ENCODE measurements around the gene RAB37.

RAB37 gene

DNA sequence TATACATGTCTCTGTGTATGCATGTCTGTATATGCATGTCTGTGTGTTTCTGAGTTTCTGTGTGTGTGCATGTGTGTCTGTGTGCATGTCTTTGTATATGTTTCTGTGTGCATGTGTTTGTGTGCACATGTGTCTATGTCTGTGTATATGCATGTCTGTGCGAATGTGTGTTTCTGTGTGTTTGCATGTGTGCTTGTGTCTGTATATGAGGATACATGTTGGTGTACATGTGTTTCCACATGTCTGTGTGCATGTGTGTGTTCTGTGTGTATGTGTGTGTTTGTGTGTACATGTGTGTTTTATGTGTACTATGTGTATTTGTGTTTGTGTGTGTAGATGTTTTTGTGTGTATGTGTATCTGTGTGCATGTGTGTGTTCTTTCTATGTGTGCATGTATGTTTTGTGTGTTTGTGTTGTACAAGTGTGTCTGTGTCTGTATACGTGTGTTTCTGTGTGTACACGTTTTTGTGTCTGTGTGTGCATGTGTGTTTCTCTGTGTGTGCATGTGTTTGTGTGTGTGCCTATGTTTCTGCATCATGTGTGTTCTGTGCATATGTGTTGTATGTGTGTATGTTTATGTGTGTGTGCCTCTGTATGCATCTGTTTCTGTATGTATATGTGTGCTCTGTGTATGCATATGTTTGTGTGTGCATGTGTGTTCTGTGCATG lies 8.9 kb upstream of the RAB37 start:
- DNase-seq (ENCODE audit: low read depth in 2 of 2) = no peak

- DNase-seq (ENCODE audit: low read depth in 2 of 2) = no peak
These were observed 8.4 kb upstream of the RAB37 start for GRCh38 chr17:74728702-74729075.

DNA sequence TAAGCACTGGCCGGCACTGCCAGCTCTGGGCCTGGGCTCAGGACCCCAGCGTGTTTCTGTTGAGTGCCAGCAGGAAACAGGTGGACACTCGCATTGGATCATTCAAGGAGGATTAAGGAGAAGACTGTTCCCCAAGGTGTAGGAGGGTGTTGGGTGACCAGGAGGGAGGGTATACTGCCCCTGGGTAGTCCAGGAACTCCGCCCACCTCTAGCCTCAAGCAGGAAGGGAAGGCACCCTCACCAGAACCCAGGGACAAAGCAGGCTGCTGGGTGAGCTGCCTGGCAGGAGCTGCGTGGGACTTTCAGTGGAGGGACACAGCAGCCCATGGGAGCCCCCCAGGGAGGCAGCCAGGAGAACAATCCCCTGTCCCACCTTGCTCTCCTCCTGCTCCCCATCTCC lies 7.7 kb upstream of the RAB37 start:
- no peak for DNase-seq (ENCODE audit: low read depth in 2 of 2)

DNA sequence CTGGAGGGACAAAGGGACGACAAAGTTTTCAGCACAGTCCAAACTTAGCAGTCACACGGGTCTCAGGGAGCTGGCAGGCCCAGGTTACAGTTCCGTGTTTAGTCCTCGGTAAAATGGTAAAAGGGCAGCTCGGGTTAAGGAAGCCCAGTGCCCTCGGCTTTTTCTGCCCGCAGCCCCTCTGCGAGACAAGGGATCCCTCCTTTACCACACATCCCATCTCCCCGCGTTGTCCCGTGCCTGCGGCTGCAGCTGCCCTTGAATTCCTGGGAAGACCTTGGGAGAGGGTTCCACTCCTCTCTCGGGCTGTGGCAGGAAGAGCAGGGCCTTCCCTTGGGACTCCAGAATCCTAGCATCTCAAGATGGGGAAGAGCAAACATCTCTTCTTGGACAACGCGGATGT lies 7.2 kb upstream of the RAB37 start:
- DNase-seq (ENCODE audit: low read depth in 2 of 2) = no peak

DNA sequence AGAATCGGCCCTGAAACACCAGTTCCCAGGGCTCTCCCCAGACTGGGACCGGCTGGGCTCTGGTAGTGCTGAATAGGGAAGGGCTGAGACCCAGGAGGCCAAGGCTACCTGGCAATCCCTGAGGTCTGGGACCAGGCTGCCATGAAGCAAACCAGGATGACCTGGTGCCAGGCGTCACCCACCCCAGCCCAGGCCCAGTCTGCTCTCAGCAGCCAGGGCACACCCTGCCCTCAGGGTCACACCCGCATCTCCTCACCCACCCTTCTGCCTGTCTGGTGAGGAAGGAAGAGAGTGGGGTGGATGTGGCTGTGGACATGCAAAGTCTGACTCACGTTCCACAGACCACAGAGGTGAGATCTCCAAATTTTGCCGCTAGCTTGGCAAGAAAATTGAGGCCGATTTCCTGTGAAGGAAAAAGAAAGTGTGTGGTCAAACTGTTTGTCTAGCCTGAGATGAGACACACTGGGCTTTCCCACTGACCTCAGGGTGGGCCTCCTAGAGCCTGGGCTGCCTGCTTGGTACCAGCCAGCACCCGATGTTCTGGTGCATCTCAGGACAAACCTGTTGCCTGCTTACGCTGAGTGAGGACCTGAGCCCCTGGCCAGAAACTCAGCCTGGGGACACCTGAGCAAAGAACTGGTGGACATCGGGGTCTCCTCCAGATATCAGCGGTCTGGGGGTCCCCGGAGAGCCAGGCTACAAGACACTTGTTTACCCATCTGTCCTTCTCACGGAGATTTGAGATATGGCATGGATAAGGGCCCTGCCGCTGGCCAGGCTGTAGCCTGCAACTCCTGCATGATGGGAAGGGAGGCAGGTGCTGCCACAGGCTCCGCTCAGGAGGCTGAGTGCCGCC lies 6.3 kb upstream of the RAB37 start:
- DNase-seq (ENCODE audit: low read depth in 2 of 2) = no peak

DNA sequence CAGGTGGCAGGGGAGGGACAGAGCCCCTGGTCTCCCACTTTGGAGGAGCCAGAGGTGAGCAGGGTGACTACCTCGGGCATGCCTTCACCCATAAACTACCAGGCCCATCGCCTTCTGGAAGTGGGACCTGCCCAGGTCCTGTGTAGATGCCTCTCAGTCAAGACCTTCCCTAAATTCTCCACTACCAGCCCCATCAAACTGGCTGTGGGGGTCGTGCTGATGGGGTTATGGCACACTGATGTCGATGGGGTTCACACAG lies 5.8 kb upstream of the RAB37 start:
- no peak for DNase-seq (ENCODE audit: low read depth in 2 of 2)

- DNase-seq (ENCODE audit: low read depth in 2 of 2) = no peak
These were observed 4.8 kb upstream of the RAB37 start for GRCh38 chr17:74732042-74732867.

DNA sequence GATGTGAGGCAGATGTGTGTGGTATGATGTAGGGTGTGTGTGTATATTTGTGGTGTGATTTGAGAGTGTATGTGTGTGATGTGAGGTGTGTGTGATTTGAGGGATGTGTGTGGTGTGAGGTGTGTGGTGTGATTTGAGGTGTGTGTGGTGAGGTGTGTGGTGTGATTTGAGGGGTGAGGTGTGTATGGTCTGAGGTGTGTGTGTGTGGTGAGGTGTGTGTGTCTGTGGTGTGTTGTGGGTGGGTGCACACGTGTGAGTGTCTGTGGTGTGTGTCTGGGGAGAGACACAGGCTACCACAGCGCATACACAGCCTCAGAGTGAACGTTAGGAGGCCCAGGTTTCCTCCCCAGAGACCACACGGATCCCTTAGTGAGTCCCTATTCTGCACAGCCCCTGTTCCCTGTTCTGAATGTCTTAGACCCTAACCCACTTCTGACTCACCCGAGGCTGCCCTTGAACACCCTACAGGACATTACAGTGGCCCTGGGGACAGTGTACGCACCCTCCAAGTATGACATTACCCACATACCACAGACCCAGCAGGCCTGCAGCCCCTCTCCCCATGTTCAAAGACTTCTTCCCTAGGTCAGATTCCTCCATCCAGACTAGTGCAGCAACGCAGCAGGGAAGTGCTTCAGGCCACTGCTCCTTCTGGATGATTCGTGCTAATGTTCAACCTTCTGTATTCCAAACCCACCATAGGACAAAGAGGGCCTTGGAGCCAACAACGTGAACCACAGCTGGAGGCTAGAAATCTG lies 3.5 kb upstream of the RAB37 start:
- DNase-seq (ENCODE audit: low read depth in 2 of 2) = no peak

GRCh38 chr17:74734256-74734655 lies 2.8 kb upstream of the RAB37 start:
- no peak for DNase-seq (ENCODE audit: low read depth in 2 of 2)

GRCh38 chr17:74737299-74738050 lies 419 bp downstream of the RAB37 start:
- no peak for DNase-seq (ENCODE audit: low read depth in 2 of 2)

GRCh38 chr17:74738051-74738996 lies 1.3 kb downstream of the RAB37 start:
- peak in 1 of 2 experiments; percentile 64 for DNase-seq (ENCODE audit: low read depth in 2 of 2)

GRCh38 chr17:74739227-74739831 lies 2.3 kb downstream of the RAB37 start:
- DNase-seq (ENCODE audit: low read depth in 2 of 2) = no peak

- no peak for DNase-seq (ENCODE audit: low read depth in 2 of 2)
These were observed 3.1 kb downstream of the RAB37 start for GRCh38 chr17:74740173-74740572.

- DNase-seq (ENCODE audit: low read depth in 2 of 2) = no peak
These were observed 3.8 kb downstream of the RAB37 start for GRCh38 chr17:74740641-74741387.

DNA sequence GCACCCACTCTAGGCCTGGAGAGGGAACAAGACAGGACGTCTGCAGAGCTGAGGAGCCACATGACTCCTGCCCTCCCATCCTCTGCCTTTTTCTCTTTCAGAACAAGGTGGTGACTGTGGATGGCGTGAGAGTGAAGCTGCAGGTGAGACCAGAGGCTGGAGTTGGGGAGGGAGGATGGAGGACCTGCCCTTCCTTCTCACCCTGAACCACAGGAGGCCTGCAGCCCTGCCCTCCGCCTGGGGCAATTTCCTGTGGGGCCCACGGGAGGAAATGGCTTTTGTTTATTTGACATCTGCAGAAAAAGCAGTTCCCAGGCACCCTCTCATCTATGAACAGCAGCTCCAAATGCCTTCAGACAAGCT lies 5.1 kb downstream of the RAB37 start:
- DNase-seq (ENCODE audit: low read depth in 2 of 2) = no peak

- DNase-seq (ENCODE audit: low read depth in 2 of 2) = no peak
These were observed 6.0 kb downstream of the RAB37 start for GRCh38 chr17:74742978-74743545.

DNA sequence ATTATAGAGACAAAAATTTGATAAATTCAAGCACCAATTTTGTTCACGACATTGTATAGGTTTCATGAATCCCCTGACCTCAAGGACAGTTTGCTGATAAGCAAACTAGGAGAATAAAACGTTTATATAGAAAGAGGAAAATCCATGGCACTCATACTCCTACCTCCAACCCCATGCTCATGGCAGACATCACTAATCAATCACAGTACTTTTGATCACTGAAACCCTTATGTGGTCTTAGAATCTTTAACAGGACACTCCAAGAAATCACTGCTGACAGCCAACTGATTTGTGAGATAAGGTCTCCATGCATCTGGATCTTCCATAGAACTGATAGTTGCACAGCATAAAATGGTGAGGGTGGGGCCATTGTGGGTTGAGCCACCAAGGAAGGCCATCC lies 6.7 kb downstream of the RAB37 start:
- no peak for DNase-seq (ENCODE audit: low read depth in 2 of 2)

DNA sequence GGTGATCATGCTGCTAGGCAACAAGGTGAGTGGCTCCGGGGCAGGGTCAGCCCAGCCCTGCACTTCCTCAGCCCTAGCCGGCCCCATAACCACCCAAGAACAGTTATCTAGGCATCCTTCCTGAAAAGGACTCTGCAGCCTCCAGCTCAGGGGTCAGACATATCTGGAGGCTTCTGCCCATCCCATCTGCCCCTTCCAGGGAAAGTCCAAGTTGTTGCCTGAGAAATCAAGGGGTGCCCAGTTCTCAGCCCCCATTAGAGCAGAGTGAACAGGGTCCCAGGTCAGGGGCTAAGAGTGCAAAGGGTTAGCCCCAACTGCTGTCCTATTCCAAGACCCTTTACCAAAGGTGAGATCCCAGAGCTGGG lies 7.3 kb downstream of the RAB37 start:
- DNase-seq (ENCODE audit: low read depth in 2 of 2) = no peak
